K562 (cell line): ENCODE results near the gene TDRD9. TPM values are rescaled to one million over a fixed set of nuclear protein-coding genes. Genes with fewer than 3 reads are reported as not detected.

Experiments
- ATAC-seq: fragments of 200-7000 bp; cut with Tn5 transposase; 3 replicates; pipeline ENCODE4 v1.9.1; 2020; ENCODE audit warnings: moderate library complexity
- BruUV-seq: library from RNA; stranded (reverse); fragments of 400-500 nt; replicated peaks from 2 replicates; lab custom pipeline; 2021; lab: Mats Ljungman, UMichigan
- CTCF ChIA-PET: fragments of 300-600 bp; formaldehyde crosslinking; extraction: SDS; loops from one replicate; lab custom pipeline; 2021; ENCODE audit warnings: low intra/inter-chr PET ratio; lab: Yijun Ruan, JAX
- POLR2A ChIA-PET: fragments of 300-600, 350-650 bp; sonication (Branson Sonifier 250); formaldehyde crosslinking; extraction: SDS; loops from one replicate; lab custom pipeline; 2021; ENCODE audit warnings: antibody characterized with exemption, inconsistent platforms; lab: Yijun Ruan, JAX
- DNase-seq, 4 experiments: peaks; one replicate each; pipeline versions ENCODE4 v3.0.0 to v3.0.0-alpha.2; 2011 to 2018; ENCODE audit warnings: low spot score in 3 of 4, mixed read lengths in 3 of 4; ENCODE audit errors: extremely low read depth in 1 of 4
- FAIRE-seq: peaks from 2 replicates; lab custom pipeline; 2011; peaks lifted over from hg19 to GRCh38; lab: Jason Lieb, UNC
- H2AFZ ChIP-seq: 2 replicates; pipeline ENCODE4 v1.6.0; 2011; ENCODE audit warnings: low read depth, low read length, control low read depth, inconsistent platforms
- H3K27ac ChIP-seq: fragments of 200-600 bp; 3 replicates; pipeline ENCODE4 v1.8.0; 2011; ENCODE audit warnings: low read depth, mild to moderate bottlenecking, control low read depth, inconsistent platforms, low read length, moderate library complexity, mixed read lengths; ENCODE audit errors: extremely low read depth
- H3K27me3 ChIP-seq, 2 experiments: fragments of 300-600 bp in 1 of 2; 2 replicates in 1 of 2; 3 replicates in 1 of 2; pipeline versions ENCODE4 v1.6.0 to v1.8.0; 2011; ENCODE audit warnings: inconsistent platforms in 2 of 2, low read length in 2 of 2, mild to moderate bottlenecking in 1 of 2, mixed read lengths in 1 of 2, moderate library complexity in 1 of 2; ENCODE audit not compliant: control insufficient read depth in 2 of 2, insufficient read depth in 2 of 2
- H3K36me3 ChIP-seq: fragments of 300-600 bp; 3 replicates; pipeline ENCODE4 v1.8.0; 2011; ENCODE audit warnings: mild to moderate bottlenecking, low read length, inconsistent platforms; ENCODE audit not compliant: control insufficient read depth, insufficient read depth
- H3K4me1 ChIP-seq, 2 experiments: fragments of 200-600 bp in 1 of 2; replicated peaks in 1 of 2; 2 replicates in 1 of 2; 3 replicates in 1 of 2; pipeline versions ENCODE4 v1.5.1 to v1.8.0; 2011; ENCODE audit warnings: inconsistent platforms in 2 of 2, low read length in 2 of 2, mild to moderate bottlenecking in 1 of 2, mixed read lengths in 1 of 2, moderate library complexity in 1 of 2; ENCODE audit not compliant: control insufficient read depth in 2 of 2, insufficient read depth in 2 of 2
- H3K4me2 ChIP-seq: 2 replicates; pipeline ENCODE4 v1.6.1; 2011; ENCODE audit warnings: low read length, control low read depth, inconsistent platforms, mixed read lengths; ENCODE audit not compliant: insufficient read depth
- H3K4me3 ChIP-seq: fragments of 200-600 bp; sonication (generic), shearing (Covaris generic); 2 replicates; pipeline ENCODE4 v1.5.1; 2016; ENCODE audit warnings: control low read depth, inconsistent platforms
- H3K79me2 ChIP-seq: fragments of 200-600 bp; 3 replicates; pipeline ENCODE4 v1.8.0; 2011; ENCODE audit warnings: low read length, inconsistent platforms; ENCODE audit not compliant: control insufficient read depth, insufficient read depth
- H3K9ac ChIP-seq, 2 experiments: 2 replicates each; pipeline versions ENCODE4 v1.6.0 to v1.6.1; 2011; ENCODE audit warnings: low read depth in 2 of 2, low read length in 2 of 2, control low read depth in 1 of 2, inconsistent platforms in 1 of 2, mild to moderate bottlenecking in 1 of 2, mixed read lengths in 1 of 2; ENCODE audit not compliant: insufficient read depth in 1 of 2
- H3K9me1 ChIP-seq: one replicate; pipeline ENCODE4 v1.6.0; 2011; ENCODE audit warnings: inconsistent platforms, mild to moderate bottlenecking, low read length, moderate library complexity; ENCODE audit not compliant: control insufficient read depth, insufficient read depth
- H3K9me3 ChIP-seq: replicated peaks from 2 replicates; pipeline ENCODE4 v1.5.1; 2011; ENCODE audit warnings: low read depth, low read length, inconsistent platforms; ENCODE audit not compliant: control insufficient read depth, insufficient read depth
- H4K20me1 ChIP-seq: replicated peaks from 2 replicates; pipeline ENCODE4 v1.6.1; 2011; ENCODE audit warnings: low read length, inconsistent platforms, mixed read lengths; ENCODE audit not compliant: control insufficient read depth, insufficient read depth
- ETV5 ChIP-seq: sonication (generic); formaldehyde crosslinking; IDR thresholded peaks from 2 replicates; pipeline ENCODE4 v1.4.0; 2020; ENCODE audit warnings: low read depth, mild to moderate bottlenecking, missing genetic modification reagents
- LEF1 ChIP-seq: fragments of 450-650 bp; IDR thresholded peaks from 2 replicates; pipeline ENCODE4 v1.6.1; 2016; ENCODE audit warnings: mild to moderate bottlenecking
- NR2C2 ChIP-seq, 2 experiments: fragments of 200-800 bp in 1 of 2; sonication (Bioruptor generic) in 1 of 2; sonication (generic) in 1 of 2; formaldehyde crosslinking in 1 of 2; IDR thresholded peaks; 2 replicates each; pipeline versions ENCODE4 v1.6.1 to v1.8.0; 2016 to 2022; ENCODE audit warnings: mild to moderate bottlenecking in 1 of 2, missing compliant biosample characterization in 1 of 2, missing genetic modification characterization in 1 of 2, missing genetic modification reagents in 1 of 2
- ZBED1 ChIP-seq: IDR thresholded peaks from 2 replicates; pipeline ENCODE4 v1.6.1; 2014
- WGBS: fragments of 100-300 bp; shearing (Covaris generic); methylation state at CpG from one replicate; pipeline ENCODE4 v1.1.6; 2016; ENCODE audit warnings: low coverage, mixed read lengths; ENCODE audit not compliant: insufficient coverage; ENCODE audit errors: missing lambda C conversion rate; 5-methylcytosine and 5-hydroxymethylcytosine counted together
- in situ Hi-C: fragments of 300-500 bp; cut with MboI; formaldehyde crosslinking; loops from 4 replicates; pipeline ENCODE4 v1.15.0; 2018; ENCODE audit warnings: inconsistent platforms, mixed read lengths
- intact Hi-C: fragments of 100-400 bp; cut with micrococcal nuclease; formaldehyde crosslinking; loops from 2 replicates; pipeline ENCODE4 v1.14.2; 2022
- polyA plus RNA-seq, 8 experiments: library from polyadenylated mRNA; depleted of rRNA in 4 of 8; stranded (reverse) in 5 of 8; unstranded in 3 of 8; fragments of >200 nt; fragmentation: Nextera tagmentation in 2 of 8; fragmentation: Illumina TruSeq in 1 of 8; extraction: Ambion mirVana in 2 of 8; extraction: Trizol in 1 of 8; gene quantifications; 2 replicates each; pipeline versions ENCODE4 v1.2.1 to v1.2.3, GENCODE V29; 2011 to 2014; ENCODE audit warnings: inconsistent platforms in 1 of 8, missing spikeins in 1 of 8
- total RNA-seq, 7 experiments: library from RNA; depleted of rRNA in 6 of 7; stranded (reverse); fragments of >200 nt in 6 of 7; fragmentation: Illumina TruSeq in 2 of 7; extraction: Trizol in 2 of 7; gene quantifications; 2 replicates each; pipeline versions ENCODE4 v1.2.1 to v1.2.3, GENCODE V29; 2011 to 2021; ENCODE audit warnings: low replicate concordance in 1 of 7
- TF ChIP-seq, protein P1 (sequence below): fragments of 150-350 bp; IDR thresholded peaks from 2 replicates; pipeline ENCODE4 v1.6.1; 2014; ENCODE audit warnings: low read depth, mild to moderate bottlenecking, low read length, borderline replicate concordance
- TF ChIP-seq, protein P2 (sequence below): fragments of 450-650 bp; formaldehyde crosslinking; IDR thresholded peaks from 2 replicates; pipeline ENCODE4 v1.4.0; 2022; ENCODE audit warnings: missing genetic modification characterization
- TF ChIP-seq, protein P3 (sequence below): sonication (generic); formaldehyde crosslinking; IDR thresholded peaks from 2 replicates; pipeline ENCODE4 v1.5.0; 2020; ENCODE audit warnings: missing genetic modification reagents

Gene TDRD9
- total and polyA plus RNA-seq, 9 of the 15 experiments (the other 6 are each of a cell fraction or from before 2014, with no cell fraction given): 0.04 to 0.14 (median 0.04) TPM; not detected in 5

DNA sequence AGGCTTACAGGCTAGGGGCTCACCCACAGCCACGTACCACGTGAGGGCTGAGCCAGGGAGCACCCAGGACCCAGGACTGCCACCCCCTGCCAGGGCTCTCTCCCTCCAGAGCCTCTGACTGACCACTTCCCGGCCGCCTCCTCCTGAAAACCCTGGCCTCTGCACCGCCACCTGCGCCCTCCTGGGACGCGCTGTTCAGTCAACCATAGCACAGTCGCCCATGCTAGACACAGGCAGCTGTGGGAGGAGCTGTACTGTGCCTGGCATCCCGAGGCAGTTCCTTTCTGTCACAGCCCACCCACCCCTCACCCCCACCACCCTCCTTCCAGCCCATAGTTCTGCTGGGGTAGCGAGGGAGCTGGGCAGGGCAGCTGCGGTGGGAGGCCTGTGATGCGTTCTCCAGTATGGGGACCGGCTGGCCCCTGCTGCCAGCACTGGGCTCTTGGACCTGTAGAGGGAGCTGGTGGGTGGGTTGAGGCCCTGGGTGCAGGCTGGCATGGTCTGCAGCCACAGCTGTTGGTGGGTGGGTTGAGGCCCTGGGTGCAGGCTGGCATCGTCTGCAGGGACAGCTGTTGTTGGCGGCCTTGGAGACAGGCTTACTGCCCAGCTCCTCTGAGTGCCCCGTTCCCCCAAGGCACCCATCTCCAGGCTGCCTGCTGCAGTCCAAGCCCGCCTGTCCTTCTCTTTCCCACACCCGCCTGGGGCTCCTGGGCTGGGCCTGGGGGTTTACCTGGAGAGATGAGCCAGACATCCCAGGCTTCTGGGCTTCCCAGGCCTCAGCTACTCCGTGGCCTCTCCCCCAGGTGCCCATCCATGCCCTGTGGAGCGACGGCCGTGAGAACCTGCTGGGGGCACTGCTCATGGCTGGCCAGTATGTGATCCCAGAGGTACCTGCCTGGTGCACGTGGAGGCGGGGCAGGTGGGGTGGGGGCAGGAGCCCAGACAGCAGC lies 168.8 kb downstream of the TDRD9 start (continued):
- TF ChIP-seq, protein P1, sequence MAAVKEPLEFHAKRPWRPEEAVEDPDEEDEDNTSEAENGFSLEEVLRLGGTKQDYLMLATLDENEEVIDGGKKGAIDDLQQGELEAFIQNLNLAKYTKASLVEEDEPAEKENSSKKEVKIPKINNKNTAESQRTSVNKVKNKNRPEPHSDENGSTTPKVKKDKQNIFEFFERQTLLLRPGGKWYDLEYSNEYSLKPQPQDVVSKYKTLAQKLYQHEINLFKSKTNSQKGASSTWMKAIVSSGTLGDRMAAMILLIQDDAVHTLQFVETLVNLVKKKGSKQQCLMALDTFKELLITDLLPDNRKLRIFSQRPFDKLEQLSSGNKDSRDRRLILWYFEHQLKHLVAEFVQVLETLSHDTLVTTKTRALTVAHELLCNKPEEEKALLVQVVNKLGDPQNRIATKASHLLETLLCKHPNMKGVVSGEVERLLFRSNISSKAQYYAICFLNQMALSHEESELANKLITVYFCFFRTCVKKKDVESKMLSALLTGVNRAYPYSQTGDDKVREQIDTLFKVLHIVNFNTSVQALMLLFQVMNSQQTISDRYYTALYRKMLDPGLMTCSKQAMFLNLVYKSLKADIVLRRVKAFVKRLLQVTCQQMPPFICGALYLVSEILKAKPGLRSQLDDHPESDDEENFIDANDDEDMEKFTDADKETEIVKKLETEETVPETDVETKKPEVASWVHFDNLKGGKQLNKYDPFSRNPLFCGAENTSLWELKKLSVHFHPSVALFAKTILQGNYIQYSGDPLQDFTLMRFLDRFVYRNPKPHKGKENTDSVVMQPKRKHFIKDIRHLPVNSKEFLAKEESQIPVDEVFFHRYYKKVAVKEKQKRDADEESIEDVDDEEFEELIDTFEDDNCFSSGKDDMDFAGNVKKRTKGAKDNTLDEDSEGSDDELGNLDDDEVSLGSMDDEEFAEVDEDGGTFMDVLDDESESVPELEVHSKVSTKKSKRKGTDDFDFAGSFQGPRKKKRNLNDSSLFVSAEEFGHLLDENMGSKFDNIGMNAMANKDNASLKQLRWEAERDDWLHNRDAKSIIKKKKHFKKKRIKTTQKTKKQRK: no peak
- TF ChIP-seq ZBED1: no peak

DNA sequence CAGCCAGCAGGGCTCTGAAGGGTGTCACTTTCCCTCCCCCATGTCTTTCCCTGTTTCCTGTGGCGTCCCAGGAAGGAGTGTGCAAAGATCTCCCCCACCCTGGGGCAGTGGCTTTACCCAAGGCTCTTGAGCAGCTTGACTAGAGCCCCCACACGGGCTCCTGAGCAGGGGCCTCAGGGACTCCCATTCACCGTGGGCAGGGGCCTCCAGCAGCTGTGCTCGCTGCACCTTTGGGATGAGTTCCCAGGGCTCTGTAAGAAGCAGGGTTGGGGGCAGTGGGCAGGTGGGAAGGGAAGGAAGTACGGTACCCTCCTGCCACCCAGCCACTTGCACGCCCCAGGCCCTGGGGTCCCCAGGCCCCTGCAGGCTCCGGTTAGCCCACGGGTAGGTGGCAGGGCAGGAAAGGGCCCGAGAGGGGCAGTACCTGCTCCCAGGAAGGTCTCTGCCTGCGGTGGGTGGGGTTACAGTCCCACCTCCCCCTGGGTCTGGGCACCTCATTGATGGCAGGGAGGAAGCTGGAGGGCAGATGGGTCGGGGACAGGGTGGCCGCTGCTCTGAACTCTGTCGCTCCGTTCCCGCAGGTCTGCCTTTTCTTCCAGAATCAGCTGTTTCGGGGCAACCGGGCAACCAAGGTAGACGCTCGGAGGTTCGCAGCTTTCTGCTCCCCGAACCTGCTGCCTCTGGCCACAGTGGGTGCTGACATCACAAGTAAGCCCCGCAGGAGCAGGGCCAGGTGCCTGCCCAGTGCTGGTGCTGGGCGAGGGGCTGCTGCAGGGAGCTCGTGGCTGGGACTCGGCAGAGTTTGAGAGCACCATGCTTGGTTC lies 170.2 kb downstream of the TDRD9 start:
- BruUV-seq: no TSS peak
- FAIRE-seq (no peak), ATAC-seq (no peak), DNase-seq (no peak)
- ChIA-PET POLR2A (no interaction called here), CTCF (no interaction called here)
- WGBS: 2% methylated on average over 8 of the region's 25 CpGs
- Histone ChIP-seq H3K9me1 (no peaks in the 10 kb centered on the region), H3K27ac (no peak overlapping the region), H3K9ac (no peak overlapping the region), H3K4me1 (peaks cover 0 to 18% of the 10 kb centered on the region in 2 experiments; a peak in 2 of 5 replicates), H3K4me2 (no peak overlapping the region), H3K4me3 (no peak overlapping the region), H3K36me3 (no peaks in the 10 kb centered on the region), H2AFZ (no peak overlapping the region), H3K79me2 (no peaks in the 10 kb centered on the region), H3K27me3 (0 out of 5 replicates have a peak, but pooled peaks cover 0 to 12% of the 10 kb centered on the region in 2 experiments), H4K20me1 (no peaks in the 10 kb centered on the region), H3K9me3 (no peaks in the 10 kb centered on the region)
- intact Hi-C loops (no loop called here), in situ Hi-C loops (no loop called here)
- TF ChIP-seq NR2C2 (CRISPR knock-in tag; IDR thresholded peaks at IDR 0.05) (no peak), NR2C2 (tag; IDR thresholded peaks at IDR 0.05) (no peak), LEF1 (no peak), ZBED1 (no peak), ETV5 (no peak)
- TF ChIP-seq, protein P2, sequence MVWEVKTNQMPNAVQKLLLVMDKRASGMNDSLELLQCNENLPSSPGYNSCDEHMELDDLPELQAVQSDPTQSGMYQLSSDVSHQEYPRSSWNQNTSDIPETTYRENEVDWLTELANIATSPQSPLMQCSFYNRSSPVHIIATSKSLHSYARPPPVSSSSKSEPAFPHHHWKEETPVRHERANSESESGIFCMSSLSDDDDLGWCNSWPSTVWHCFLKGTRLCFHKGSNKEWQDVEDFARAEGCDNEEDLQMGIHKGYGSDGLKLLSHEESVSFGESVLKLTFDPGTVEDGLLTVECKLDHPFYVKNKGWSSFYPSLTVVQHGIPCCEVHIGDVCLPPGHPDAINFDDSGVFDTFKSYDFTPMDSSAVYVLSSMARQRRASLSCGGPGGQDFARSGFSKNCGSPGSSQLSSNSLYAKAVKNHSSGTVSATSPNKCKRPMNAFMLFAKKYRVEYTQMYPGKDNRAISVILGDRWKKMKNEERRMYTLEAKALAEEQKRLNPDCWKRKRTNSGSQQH (CRISPR knock-in tag): no peak
- TF ChIP-seq, protein P3, sequence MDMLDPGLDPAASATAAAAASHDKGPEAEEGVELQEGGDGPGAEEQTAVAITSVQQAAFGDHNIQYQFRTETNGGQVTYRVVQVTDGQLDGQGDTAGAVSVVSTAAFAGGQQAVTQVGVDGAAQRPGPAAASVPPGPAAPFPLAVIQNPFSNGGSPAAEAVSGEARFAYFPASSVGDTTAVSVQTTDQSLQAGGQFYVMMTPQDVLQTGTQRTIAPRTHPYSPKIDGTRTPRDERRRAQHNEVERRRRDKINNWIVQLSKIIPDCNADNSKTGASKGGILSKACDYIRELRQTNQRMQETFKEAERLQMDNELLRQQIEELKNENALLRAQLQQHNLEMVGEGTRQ (CRISPR knock-in tag): no peak
